MM.1S (cell line): ENCODE data around the gene ARV1.

ENCODE experiments used
- DNase-seq: peaks from one replicate; pipeline ENCODE4 v3.0.0-alpha.2; 2015
- H2AFZ ChIP-seq: fragments of 300-600 bp; sonication (generic); 2 replicates; pipeline ENCODE4 v1.6.0; 2016; ENCODE audit warnings: antibody characterized with exemption, low read length
- H3F3A ChIP-seq: fragments of 300-600 bp; sonication (generic); 2 replicates; pipeline ENCODE4 v1.6.1; 2016; ENCODE audit warnings: mild to moderate bottlenecking, antibody characterized with exemption, low read length, moderate library complexity, mixed read lengths; ENCODE audit not compliant: insufficient read depth
- H3K27ac ChIP-seq: fragments of 300-600 bp; sonication (generic); 2 replicates; pipeline ENCODE4 v1.5.1; 2016; ENCODE audit warnings: mild to moderate bottlenecking, low read length
- H3K27me3 ChIP-seq: fragments of 300-600 bp; sonication (generic); replicated peaks from 2 replicates; pipeline ENCODE4 v1.6.0; 2016; ENCODE audit warnings: low read length; ENCODE audit not compliant: insufficient read depth
- H3K36me3 ChIP-seq: fragments of 300-600 bp; sonication (generic); replicated peaks from 2 replicates; pipeline ENCODE4 v1.6.1; 2016; ENCODE audit warnings: mild to moderate bottlenecking, low read length, mixed read lengths; ENCODE audit not compliant: insufficient read depth
- H3K4me1 ChIP-seq: fragments of 300-600 bp; sonication (generic); 2 replicates; pipeline ENCODE4 v1.6.1; 2016; ENCODE audit warnings: low read length, mixed read lengths
- H3K4me2 ChIP-seq: fragments of 300-600 bp; sonication (generic); 2 replicates; pipeline ENCODE4 v1.6.0; 2016; ENCODE audit warnings: low read depth, low read length
- H3K4me3 ChIP-seq: fragments of 300-600 bp; sonication (generic); 2 replicates; pipeline ENCODE4 v1.5.1; 2016; ENCODE audit warnings: low read length, mixed read lengths
- H3K79me2 ChIP-seq: fragments of 300-600 bp; sonication (generic); 2 replicates; pipeline ENCODE4 v1.6.1; 2016; ENCODE audit warnings: mixed run types, low read length, mixed read lengths
- H3K9ac ChIP-seq: fragments of 300-600 bp; sonication (generic); 2 replicates; pipeline ENCODE4 v1.6.1; 2016; ENCODE audit warnings: low read length, mixed read lengths
- H3K9me2 ChIP-seq: fragments of 300-600 bp; sonication (generic); replicated peaks from 2 replicates; pipeline ENCODE4 v1.6.1; 2016; ENCODE audit warnings: mild to moderate bottlenecking, low read length, mixed read lengths; ENCODE audit not compliant: insufficient read depth
- H3K9me3 ChIP-seq: fragments of 300-600 bp; sonication (generic); replicated peaks from 2 replicates; pipeline ENCODE4 v1.6.1; 2016; ENCODE audit warnings: mild to moderate bottlenecking, low read length, mixed read lengths; ENCODE audit not compliant: insufficient read depth
- H4K20me1 ChIP-seq: fragments of 300-600 bp; sonication (generic); 2 replicates; pipeline ENCODE4 v1.6.1; 2016; ENCODE audit warnings: mild to moderate bottlenecking, low read length, moderate library complexity, mixed read lengths; ENCODE audit not compliant: insufficient read depth
- CTCF ChIP-seq: fragments of 300-600 bp; sonication (generic); IDR thresholded peaks from 2 replicates; pipeline ENCODE4 v1.5.1; 2016; ENCODE audit warnings: antibody characterized with exemption, low read length, mixed read lengths
- EZH2 ChIP-seq: fragments of 300-600 bp; sonication (generic); optimal IDR thresholded peaks from 2 replicates; pipeline ENCODE3; 2017; ENCODE audit warnings: low read depth, mild to moderate bottlenecking, antibody characterized with exemption, low read length, mixed read lengths
- EZH2phosphoT487 ChIP-seq: fragments of 300-600 bp; sonication (generic); IDR thresholded peaks from 2 replicates; pipeline ENCODE4 v1.6.1; 2018; ENCODE audit warnings: antibody characterized with exemption, low read length

The ARV1 gene

DNA sequence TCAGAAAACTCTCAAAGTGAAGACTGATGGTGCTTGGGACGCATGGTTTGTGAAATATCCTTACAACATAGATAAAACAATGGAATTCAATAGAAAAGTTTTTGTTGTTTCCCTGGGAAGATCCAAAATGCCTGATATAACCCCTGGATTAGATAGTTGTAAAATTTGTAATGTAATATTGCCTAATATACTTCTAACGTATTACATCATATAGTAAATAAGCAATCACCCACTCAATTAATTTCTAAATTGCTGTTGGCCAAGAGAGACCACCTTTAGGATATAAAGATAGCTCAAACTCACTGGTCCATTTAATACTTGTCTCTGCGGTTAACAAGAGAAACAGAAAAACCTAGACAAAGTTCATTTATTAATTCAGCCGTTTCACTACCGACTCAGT is 42.4 kb upstream of the ARV1 start:
- Histone ChIP-seq H3K4me1 (no peaks in the 10 kb centered on the region), H3K4me2 (no peak overlapping the region), H2AFZ (no peak overlapping the region), H3K36me3 (no peaks in the 10 kb centered on the region), H4K20me1 (no peaks in the 10 kb centered on the region), H3K79me2 (no peaks in the 10 kb centered on the region), H3K9me3 (no peaks in the 10 kb centered on the region), H3K9me2 (no peaks in the 10 kb centered on the region), H3K27ac (no peak overlapping the region), H3K9ac (no peak overlapping the region), H3K27me3 (no peaks in the 10 kb centered on the region), H3F3A (no peaks in the 10 kb centered on the region), H3K4me3 (no peak overlapping the region)
- no peak for TF ChIP-seq EZH2
- no peak for TF ChIP-seq EZH2phosphoT487
- no peak for TF ChIP-seq CTCF
- no peak for DNase-seq

GRCh38 chr1:230937371-230937770 is 41.5 kb upstream of the ARV1 start:
- no peak for DNase-seq
- no peaks in the 10 kb centered on the region for H3K4me1 ChIP-seq
- H3K27ac ChIP-seq = no peak overlapping the region
- no peaks in the 10 kb centered on the region for H3K27me3 ChIP-seq
- no peaks in the 10 kb centered on the region for H3K79me2 ChIP-seq
- H3K36me3 ChIP-seq = no peaks in the 10 kb centered on the region
- no peak for TF ChIP-seq EZH2
- no peak for TF ChIP-seq CTCF
- TF ChIP-seq EZH2phosphoT487 = no peak
- H3K9me3 ChIP-seq = no peaks in the 10 kb centered on the region
- H3K4me2 ChIP-seq = no peak overlapping the region
- no peaks in the 10 kb centered on the region for H3F3A ChIP-seq
- H3K9ac ChIP-seq = no peak overlapping the region
- H2AFZ ChIP-seq = no peak overlapping the region
- H3K4me3 ChIP-seq = no peak overlapping the region
- H4K20me1 ChIP-seq = no peaks in the 10 kb centered on the region
- H3K9me2 ChIP-seq = no peaks in the 10 kb centered on the region

DNA sequence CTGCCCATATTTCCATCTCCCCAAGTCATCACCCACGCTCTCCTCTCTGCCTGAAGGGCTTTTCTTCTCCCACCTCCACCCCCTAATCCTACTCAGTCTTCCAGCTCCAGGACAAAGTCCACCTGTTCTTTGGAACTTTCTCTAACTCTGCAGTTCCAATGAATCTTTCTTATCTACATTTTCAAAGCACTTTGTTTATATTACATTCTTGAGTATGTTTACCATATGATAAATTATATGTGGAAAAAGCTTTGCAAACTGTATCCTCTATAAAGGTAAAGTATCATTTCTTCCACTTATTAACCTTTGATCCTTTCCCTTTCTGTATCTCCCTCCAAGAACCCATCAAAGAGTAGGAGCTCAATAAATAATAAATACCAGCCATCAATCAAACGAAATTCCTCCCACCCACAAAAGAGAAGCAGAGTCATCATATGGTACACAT is 39.9 kb upstream of the ARV1 start:
- H2AFZ ChIP-seq = no peak overlapping the region
- H3K27ac ChIP-seq = no peak overlapping the region
- H3K9me3 ChIP-seq = no peaks in the 10 kb centered on the region
- no peak for TF ChIP-seq EZH2
- TF ChIP-seq CTCF = no peak
- TF ChIP-seq EZH2phosphoT487 = no peak
- no peaks in the 10 kb centered on the region for H3K4me1 ChIP-seq
- no peaks in the 10 kb centered on the region for H3K27me3 ChIP-seq
- H4K20me1 ChIP-seq = no peaks in the 10 kb centered on the region
- no peak overlapping the region for H3K9ac ChIP-seq
- no peak for DNase-seq
- H3K36me3 ChIP-seq = no peaks in the 10 kb centered on the region
- no peaks in the 10 kb centered on the region for H3K9me2 ChIP-seq
- no peaks in the 10 kb centered on the region for H3F3A ChIP-seq
- no peak overlapping the region for H3K4me3 ChIP-seq
- no peaks in the 10 kb centered on the region for H3K79me2 ChIP-seq
- H3K4me2 ChIP-seq = no peak overlapping the region
